Endometrium (tissue), 2 donors: ENCODE data around the gene HMG20A.

Experiments
- FAIRE-seq: peaks from 2 replicates; lab custom pipeline; 2012; peaks lifted over from hg19 to GRCh38; lab: Jason Lieb, UNC
- donor health status: control.
- donor health status: control.

HMG20A gene

DNA sequence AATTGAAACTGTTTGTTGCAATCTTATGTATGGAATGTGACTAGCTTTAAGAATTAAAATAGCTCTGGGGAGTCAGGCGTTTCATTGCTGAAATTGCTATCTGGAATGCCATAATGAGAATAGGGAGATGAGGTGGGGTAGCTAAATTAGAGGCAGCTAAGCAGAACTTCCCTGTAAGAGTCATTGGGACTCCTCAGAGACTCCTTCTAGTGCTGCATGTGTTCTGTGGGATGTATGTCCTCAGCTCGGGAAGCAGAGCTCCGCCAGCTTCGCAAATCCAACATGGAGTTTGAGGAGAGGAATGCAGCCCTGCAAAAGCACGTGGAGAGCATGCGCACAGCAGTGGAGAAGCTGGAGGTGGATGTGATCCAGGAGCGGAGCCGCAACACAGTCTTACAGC is 57.4 kb downstream of the HMG20A start:
- no peak for FAIRE-seq

DNA sequence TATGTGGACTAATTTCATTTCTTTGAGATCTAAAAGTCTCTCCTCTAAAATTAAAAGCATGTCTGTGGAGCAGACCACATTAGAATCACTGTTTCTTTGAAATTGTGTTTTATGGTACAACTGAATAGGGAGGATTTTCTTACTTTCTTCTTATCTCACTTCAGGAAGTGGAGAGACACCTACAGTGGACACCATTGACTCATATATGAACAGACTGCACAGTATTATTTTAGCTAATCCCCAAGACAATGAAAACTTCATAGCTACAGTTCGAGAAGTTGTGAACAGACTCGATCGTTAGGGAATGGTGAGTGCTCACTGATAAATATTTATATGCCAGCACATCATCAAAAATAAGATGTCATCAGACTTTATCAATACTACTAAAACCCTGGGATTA is 58.3 kb downstream of the HMG20A start:
- FAIRE-seq, result no peak

DNA sequence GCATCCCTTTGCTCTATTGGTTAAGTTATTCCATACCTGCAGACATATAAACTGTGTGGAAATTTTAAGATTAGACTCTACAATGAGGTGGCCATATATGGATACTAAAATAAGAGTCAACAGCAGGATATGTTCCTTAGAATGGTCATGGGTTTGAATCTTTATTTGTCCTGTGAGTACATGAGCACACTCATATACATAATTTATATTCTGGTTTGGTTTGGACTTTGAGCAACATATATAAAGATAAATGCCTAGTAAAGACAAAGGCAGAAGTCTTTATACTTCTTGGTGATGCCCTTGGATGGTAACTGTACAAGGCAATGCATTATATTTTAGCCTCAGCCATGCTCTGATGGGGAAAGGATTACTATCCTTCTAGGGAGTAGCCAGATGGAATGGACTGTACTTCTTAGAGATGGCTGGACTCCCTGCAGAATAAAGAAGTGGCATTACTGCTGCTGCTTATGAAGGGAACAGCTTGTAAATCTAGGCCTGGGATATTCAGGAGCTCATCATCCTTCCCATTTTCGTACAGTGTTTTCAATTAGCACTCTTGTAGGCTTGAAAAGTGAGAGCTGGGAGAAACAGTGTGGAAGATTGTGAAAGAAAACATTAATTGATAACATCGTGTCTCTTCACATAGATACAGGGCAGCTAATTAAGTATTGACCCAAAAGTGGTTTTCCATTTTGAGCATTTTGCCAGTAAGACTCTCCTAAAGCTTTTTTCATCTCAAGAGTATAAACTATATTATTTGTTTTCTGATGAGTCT is 60.4 kb downstream of the HMG20A start:
- FAIRE-seq, result no peak

DNA sequence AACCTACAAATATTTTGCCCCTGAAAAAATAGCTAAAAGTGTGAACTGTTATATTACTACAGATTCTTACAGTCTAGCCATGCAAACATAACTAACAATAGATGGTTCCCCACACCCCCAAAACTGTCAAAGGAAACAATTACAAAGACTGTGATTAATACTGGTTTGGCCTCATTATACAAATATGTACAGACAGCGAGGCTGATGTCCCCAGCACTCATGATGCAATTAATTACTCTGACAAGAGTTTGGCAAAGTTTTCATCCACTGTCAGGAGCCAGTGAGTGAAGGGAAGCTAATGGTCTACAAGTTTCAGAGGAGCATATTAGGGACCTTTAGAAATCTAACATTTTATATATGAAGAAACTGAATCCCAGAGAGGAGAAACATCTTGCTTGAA is 61.0 kb downstream of the HMG20A start:
- no peak for FAIRE-seq

DNA sequence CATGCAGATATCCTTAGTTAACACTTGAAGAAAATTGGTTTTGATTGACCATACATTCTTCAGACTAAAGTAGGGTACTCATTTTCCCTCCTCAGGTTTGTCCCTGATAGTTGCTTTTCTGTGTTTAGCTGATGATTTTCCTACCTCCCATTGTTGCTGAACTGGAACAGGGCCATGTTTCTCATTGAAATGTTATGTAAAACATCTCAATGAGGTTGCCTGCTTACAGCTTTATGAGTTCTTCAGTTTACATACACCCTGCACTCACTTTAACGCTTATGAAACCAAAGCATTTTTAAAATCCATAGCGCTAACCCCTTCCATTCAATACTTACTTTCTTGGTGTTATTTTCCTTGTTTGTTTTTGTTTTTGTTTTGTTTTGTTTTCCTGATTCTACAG is 61.9 kb downstream of the HMG20A start:
- FAIRE-seq, result peak; percentile 29

DNA sequence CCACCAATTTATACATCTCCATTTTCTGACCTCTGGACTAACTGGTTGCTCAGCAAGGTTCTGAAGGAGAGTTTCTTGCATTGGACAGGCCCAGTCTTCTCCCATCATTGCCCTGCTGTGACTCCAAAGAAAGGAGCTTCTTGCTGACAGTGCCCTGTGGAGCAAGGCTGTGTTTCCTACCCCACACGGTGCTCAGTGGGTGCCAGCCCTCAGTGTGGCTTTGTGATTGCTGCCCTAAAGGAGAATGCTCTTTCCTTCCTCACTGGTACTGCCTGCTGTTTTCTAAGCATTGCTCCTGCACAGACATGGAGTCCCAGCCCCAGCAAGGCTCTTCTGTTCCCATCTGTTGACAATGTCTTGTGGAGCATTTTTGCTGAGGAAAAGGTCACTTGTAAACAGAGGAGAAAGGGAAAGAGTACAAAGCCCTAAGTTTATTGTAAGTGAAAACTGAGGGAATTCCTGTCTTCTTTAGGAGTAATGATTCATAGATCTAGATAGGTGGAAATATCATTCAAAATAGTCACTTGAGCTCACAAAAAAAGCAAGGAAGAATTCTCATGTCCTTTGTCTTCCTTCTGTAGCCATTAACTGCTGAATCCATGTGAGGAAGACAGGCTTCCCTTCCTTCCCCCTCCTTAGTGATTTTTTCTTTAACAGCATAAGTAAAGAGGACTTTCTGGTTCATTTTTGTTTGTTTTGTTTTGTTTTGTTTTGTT is 62.9 kb downstream of the HMG20A start:
- no peak for FAIRE-seq

DNA sequence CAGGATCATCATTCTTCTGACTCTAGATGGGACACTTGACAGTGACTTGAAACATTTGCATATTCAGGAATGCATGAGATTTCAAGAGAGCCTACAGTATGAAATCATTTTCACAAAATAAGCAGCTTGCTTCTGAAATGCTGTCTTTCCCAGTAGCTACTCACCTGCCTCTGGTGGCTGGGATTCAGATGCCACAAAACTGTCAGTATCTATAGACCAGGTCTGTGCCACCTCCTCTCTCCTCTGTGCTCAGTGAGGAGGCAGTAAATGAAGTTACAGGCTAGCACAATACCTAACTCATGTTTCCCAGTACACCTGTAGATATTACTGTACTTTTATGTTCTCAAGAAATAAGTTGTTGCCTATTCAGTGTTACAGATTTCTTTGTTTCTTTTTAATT is 64.3 kb downstream of the HMG20A start:
- no peak for FAIRE-seq

DNA sequence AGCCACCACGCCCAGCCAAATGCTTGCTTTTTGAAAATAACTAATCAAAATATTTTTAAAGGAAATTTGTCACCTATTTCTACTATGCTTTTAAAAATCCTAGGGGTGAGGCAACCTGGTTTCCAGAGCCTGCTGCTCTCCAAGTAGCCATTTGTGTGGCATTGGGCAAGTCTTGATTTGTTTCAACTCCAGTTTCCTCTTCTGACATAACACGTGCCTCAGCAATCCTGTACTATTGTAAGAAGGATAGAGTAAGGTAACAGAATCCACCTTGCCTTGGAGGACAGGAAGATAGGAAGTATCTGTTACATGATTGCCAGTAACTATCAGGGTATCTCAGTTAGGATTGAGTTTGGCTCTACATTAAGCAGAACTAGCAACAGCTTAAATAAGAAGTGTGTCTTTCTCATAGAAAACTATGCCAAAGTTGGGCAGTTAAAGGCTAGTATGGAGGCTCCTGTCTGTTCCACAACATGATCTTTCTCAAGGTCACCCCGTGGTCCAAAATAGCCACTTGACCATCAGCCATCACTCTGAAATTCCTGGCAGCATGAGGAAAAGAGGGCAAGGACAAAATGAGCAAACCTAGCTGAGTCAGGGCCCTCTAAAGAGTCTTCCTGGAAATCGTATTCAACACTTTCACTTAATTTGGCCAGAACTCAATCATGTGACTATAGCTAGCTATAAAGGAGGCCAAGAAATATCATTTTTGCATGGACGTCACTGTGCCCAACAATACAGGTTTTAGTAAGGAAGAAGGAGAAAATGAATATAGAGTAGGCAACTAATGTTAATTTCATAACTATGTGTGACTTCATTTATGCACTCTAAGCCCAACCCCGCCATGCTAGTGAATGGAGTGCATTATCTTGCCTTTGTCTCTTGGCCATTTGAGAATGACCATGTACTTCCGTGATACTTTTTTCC is 66.1 kb downstream of the HMG20A start:
- FAIRE-seq, result no peak

DNA sequence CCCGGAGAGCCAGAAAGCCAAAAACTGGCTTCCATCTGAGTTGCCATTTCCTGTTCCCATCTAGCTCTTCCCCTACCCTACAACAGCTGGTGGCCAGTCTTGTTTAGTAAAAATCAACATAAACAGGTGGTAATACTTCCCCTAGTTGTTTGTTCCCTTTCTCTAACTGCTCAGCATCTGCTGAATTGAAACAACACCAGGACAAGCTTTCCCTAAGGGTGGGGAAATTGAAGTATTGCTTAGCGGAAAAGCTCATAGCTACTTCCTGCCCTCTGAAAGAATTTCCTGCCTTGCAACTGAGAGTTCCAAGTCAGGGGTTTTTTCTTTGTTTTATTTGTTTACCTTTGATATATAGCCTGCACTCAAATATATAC is 66.8 kb downstream of the HMG20A start:
- FAIRE-seq, result no peak

DNA sequence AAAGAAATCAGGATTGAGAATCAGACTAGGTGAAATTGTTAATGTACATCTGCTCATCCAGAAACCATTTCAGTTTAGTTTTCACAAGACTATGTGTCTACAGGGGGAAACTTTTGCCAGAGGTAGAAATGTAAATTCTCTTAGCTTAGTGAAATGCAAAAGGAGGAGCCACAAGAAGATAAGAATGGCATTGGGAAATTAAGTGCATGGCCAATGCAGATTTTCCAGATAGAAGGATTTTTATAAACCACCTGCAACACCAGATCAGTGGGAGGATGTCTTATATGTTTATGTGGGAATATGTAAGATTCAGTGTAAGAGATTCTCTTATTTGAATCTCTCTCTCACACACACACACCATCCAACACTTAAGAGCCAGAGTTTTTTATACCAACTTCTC is 67.2 kb downstream of the HMG20A start:
- FAIRE-seq, result no peak

DNA sequence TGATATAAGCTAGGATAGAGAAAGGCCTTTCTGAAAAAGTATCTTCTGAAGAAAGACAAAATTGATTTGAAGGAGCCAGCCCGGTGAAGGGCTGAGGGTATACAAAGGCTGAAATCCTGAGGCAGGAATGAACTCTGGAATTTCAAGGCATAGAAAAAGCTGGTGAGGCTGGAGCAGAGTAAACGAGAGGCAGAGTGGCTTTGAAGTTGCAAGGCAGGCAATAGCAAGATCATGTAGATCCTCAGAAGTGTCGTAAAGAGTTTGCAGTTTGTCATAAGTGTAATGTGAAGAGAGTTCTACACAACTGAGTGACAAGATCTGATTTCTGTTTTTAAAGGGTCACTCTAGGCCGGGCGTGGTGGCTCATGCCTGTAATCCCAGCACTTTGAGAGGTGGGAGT is 69.0 kb downstream of the HMG20A start:
- FAIRE-seq, result no peak

DNA sequence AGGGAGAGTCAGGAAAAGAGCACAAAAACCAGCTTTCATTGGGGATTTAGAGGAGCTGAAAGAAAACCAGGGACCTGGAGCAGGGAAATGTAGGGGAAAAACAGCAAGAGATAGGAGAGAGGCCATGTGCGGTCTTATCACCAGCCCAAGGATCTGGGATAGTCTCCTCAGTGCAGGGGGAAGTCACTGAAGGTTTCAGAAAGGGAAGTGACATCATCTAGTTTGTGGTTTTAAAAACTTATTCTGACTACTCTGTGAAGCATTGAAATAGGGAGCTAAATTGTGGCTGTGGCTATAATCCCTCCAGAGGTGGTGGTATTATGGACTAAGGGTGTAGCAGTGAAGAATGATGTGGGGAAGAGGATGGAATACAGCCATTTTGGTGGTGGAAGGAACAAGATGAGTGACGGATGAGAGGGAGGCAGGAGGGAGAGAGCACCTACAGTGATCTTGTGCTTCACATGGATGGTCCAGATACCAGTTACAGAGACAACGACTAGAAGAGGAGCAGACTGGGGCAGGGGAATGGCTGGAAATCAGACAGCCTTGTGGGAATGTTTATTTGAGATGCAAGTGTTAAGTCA is 72.7 kb downstream of the HMG20A start:
- FAIRE-seq, result no peak

DNA sequence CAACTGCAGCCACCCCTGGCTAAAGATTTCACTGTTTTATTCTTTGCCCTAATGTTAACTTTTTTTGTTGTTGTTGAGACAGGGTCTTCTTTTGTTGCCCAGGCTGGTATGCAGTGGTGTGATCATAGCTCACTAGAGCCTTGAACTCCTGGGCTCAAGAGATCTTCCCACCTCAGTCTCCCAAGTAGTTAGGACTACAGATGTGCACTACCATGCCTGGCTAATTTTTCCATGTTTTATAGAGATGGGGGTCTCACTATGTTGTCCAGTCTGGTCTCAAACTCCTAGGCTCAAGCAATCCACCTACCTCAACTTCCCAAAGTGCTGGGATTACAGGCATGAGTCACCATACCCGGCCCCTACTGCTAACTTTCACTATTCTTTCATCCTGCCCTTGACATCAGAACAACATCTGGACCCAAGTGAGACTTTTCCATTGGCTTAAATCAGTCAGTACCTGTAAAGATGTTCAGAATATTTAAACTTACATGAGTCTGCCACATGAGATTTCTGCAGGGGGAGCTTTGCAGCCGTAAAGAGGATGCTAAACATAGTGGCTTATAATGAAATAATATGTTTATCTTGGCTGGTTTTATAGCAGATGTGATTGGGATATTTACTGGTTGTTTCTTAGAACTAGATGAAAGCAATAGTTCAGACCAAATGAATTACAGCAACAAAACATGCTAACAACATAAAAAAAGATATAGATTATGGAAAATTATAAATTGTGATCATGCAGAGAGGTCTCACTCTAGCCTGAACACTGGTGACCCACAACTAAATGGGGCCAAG is 73.6 kb downstream of the HMG20A start:
- FAIRE-seq, result peak; percentile 8

DNA sequence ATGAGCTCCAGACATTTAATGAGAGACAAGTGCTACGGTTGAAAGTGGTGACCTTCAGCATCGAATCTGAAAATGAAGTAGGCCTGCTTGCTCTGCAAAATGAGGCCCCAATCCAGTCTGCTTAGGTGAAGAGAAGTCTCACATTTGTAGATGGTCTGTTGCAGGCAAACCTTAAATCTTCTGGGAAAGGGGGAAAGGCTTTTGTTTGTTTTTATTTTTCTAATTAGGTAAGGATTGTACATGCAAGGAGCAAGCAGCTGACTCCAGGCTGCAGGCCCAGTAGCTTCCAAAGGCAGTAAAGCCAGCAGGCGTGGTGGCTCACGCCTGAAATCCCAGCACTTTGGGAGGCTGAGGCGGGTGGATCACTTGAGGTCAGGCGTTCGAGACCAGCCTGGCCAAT is 74.3 kb downstream of the HMG20A start:
- FAIRE-seq, result no peak

DNA sequence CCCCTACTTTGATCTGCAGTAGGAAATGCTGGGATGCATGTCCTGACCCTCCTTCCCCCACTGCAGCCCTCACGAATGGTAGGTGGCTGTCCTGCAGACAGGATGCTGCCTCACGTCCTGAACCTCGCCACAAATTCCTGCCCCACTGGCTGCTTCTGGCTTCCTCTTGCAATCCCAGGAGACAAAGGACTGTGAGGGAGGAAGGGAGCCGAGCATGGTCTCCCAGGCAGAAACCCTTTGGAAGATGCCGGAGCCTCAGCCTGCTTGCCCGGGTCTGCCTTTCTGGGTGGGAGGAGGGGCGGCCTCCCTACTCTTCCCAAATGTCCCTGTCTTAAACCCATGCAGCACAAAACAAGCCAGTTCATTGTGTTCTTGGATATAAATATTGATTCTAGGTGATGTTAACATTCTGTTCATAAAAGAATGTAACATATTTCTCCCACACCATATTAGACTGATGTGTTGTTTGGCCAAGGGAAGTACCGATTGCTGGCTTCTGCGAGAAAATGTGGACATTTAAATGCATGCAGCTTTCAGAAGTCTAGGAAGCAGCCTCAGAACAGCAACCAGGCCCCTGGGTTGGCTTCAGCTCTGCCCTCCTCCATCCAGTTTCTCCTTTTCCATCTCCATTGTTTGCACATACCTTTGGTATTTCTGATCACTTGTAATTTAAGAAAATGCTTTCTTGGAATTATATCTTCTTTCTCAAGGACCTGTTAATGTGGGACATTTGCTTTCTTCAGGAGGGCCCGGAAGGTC is 75.3 kb downstream of the HMG20A start:
- FAIRE-seq, result no peak

DNA sequence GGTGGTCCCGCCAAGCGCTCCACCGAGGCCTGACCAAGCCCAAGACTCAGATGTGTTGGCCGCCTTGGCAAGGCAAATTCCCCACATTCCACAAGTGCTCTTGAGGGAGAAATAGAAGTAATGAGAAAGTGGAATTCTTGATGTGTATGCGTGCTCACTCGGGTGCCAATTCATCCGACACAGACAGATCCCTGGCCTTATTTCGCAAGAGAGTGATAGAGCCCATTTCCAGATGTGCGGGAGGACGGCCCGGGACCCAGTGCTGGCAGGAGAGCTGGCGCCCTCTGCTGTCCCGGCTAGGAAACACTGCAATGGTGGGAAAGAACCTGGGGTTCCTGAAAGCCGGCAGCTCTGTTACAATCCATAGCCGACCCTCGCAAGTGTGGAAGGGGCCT is 76.0 kb downstream of the HMG20A start:
- no peak for FAIRE-seq

DNA sequence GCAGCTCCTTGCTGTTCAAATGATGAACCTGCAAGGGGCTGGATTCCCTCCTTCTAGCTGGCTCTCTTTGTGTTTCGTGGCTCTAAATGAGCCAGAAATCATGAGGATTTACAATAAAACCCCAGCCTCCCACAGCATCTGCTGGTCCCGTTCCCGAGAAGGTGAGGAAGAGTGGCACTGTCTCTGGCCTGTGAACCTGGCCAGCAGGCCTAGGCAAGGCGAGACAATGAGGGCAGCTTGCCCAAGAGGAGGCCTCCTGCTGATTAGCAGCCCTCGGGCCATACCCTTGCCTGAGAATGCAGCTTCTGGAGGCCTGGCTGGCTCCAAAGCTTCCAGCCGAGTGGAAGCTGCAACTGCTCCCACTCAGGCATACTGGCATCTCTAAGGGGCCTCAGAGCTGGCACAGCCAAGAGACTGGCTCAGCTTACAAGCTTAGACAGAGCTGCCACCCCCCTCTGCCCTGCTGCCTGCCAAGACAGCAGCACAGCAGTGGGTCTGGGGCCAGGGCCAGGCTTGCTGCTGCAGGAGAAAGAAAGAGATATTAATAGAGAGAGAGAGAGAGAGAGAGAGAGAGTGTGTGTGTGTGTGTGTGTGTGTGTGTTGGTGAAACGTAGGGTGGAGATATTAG is 76.5 kb downstream of the HMG20A start:
- no peak for FAIRE-seq

DNA sequence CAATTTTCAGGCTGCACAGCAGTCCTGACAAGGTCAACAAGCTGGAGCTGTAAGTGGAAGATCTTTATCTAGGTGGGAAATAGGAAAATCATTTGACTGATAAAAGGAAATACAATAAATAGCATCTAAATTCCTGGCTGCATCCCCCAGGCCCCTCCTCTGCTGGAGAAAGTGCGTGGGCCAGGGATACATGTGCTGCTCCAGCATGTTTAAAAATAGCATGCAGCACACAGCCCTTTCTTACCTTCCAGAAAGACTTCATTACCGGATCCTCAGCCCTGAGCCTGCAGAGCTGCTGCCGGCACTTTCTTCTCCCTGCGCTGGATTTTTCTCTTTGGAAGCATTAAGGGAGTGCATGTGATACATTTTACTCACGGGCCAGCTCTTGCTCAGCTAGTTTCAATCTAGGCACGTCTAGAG is 77.3 kb downstream of the HMG20A start:
- no peak for FAIRE-seq

DNA sequence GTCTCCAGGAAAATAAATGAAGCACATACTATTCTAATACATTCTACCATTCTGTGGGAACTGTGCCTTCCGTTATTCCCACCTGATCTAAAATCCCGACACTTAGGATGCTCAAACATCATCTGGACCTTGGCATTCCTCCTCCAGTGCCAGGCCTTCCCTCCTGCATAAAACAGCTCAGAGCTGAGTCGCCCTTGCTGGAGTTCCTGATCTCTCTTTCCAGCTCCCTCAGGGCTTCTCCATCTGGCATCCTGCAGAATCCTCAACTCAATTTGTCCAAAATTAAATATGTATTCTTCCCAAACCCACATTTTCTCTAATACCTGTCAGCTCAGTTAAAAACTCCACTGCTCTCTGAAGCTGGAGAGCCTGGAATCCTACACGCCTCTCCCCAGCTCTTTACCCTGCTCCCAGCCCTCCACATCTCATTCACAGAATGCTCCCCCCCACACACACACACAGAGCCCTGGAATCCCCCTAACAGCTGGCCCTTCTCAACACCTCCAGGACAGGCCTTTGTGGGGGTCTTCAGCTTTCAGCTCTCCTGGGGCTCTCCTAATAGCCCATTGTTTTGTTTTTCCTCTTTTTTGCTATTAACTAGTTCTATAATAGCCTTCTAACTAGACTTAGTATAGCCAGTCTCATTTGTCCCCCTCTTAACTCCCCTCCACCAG is 78.5 kb downstream of the HMG20A start:
- no peak for FAIRE-seq

DNA sequence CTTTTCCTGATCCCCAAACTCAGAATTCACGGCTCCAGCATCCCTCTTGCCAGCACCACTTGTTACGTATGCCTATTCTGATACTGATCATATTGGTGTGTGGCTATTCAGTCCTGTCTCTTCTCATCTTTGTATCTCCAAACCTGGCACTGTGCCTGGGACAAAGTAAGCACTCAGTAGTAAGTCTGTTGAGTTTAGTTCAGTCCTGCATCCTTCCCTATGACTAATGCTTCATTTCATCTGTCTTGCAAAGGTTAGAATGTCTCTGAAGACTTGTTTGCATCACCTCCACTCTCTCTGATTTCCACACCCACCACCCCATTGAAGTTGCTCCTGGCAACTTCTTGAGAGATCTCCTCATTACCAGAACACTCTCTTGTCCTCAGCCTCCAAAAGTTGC is 80.3 kb downstream of the HMG20A start:
- FAIRE-seq, result no peak
